ENCODE results near the gene ACAT2. TPM values are rescaled to one million over a fixed set of nuclear protein-coding genes. Genes with fewer than 3 reads are reported as not detected.
"Not testable (repeated sequence)": the region's sequence is repeated elsewhere in the genome, so short reads cannot be mapped to it uniquely, and the experiment has no call there.

The ACAT2 gene
- total and polyA plus RNA-seq, 2 donors (not counting 1 experiment from before 2014, with no cell fraction given) = 6.5 to 31.1 TPM

DNA sequence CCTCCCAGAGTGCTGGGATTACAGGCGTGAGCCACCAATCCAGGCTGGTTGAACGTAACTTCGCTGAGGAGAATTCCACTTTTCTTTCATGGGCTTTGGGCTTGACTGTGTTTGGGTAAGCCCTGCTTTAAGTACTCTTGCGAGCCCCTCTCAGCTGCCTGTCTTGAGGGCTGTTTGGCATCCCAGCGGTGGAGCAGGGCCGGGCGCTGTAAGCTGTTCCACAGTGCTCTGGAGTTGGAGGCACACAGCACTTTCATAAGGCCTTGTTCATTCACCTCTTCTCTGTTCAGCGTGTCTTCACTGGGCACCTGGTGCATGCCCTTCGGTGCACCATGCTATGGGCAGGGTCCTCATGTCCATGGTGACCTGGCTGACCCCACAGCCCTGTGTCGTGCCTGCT lies 59.9 kb downstream of the ACAT2 start:
- no peaks in the 10 kb centered on the region for H3K27me3 ChIP-seq (replicated peaks in 1 of 4; ENCODE audit: control extremely low read depth in 1 of 4, control insufficient read depth in 3 of 4, insufficient read depth in 4 of 4, low read length in 3 of 4)
- Mint-ChIP-seq H3K4me1 (peaks cover 21% of the 10 kb centered on the region), H3K27me3 (no peaks in the 10 kb centered on the region), H3K27ac (no peak overlapping the region), H3K4me3 (no peak overlapping the region), H3K9me3 (ENCODE audit: insufficient read depth) (peaks cover 3% of the 10 kb centered on the region)
- no peak overlapping the region for H3K27ac ChIP-seq (ENCODE audit: low read length in 2 of 2)
- intact Hi-C loops (cut with micrococcal nuclease) = no loop called here
- H3K4me2 ChIP-seq (replicated peaks; ENCODE audit: low read depth, low read length, poor library complexity, severe bottlenecking) = no peak overlapping the region
- no peaks in the 10 kb centered on the region for H3K79me2 ChIP-seq (ENCODE audit: control insufficient read depth, insufficient read depth, low read length)
- peaks cover 0 to 7% (median 0%) of the 10 kb centered on the region in 3 donors for H3K9me3 ChIP-seq (ENCODE audit: control extremely low read depth in 1 of 3, control insufficient read depth in 2 of 3, insufficient read depth in 1 of 3, low read length in 2 of 3)
- no peak overlapping the region for H2AFZ ChIP-seq (ENCODE audit: insufficient read depth, low read depth, low read length, poor library complexity, severe bottlenecking)
- WGBS (ENCODE audit: insufficient coverage) = 93% methylated on average over 10 of the region's 10 CpGs
- no peak for ATAC-seq (ENCODE audit: low read depth)
- H4K20me1 ChIP-seq (ENCODE audit: control insufficient read depth, insufficient read depth, low read length, poor library complexity, severe bottlenecking) = no peaks in the 10 kb centered on the region
- no peak overlapping the region for H3K4me3 ChIP-seq (ENCODE audit: control extremely low read depth in 1 of 5, extremely low read depth in 1 of 5, insufficient read depth in 1 of 5, low read depth in 2 of 5, low read length in 4 of 5)
- H3K4me1 ChIP-seq (ENCODE audit: control insufficient read depth in 2 of 2, insufficient read depth in 2 of 2, low read length in 2 of 2) = peaks cover 18 to 23% of the 10 kb centered on the region in 2 donors
- DNase-seq = no peak
- H3K36me3 ChIP-seq (replicated peaks in 1 of 2; ENCODE audit: control extremely low read depth in 1 of 2, control insufficient read depth in 1 of 2, extremely low read depth in 1 of 2, insufficient read depth in 2 of 2, low read length in 1 of 2) = no peaks in the 10 kb centered on the region
- H3K9ac ChIP-seq (ENCODE audit: low read length) = no peak overlapping the region
- POLR2A ChIA-PET = no interaction called here
- TF ChIP-seq EZH2 (IDR thresholded peaks at IDR 0.05; ENCODE audit: borderline replicate concordance, insufficient read depth, low read depth, low read length, poor library complexity, severe bottlenecking) = no peak
- TF ChIP-seq, protein P1, sequence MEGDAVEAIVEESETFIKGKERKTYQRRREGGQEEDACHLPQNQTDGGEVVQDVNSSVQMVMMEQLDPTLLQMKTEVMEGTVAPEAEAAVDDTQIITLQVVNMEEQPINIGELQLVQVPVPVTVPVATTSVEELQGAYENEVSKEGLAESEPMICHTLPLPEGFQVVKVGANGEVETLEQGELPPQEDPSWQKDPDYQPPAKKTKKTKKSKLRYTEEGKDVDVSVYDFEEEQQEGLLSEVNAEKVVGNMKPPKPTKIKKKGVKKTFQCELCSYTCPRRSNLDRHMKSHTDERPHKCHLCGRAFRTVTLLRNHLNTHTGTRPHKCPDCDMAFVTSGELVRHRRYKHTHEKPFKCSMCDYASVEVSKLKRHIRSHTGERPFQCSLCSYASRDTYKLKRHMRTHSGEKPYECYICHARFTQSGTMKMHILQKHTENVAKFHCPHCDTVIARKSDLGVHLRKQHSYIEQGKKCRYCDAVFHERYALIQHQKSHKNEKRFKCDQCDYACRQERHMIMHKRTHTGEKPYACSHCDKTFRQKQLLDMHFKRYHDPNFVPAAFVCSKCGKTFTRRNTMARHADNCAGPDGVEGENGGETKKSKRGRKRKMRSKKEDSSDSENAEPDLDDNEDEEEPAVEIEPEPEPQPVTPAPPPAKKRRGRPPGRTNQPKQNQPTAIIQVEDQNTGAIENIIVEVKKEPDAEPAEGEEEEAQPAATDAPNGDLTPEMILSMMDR (IDR thresholded peaks at IDR 0.05) = no peak
- CTCF ChIA-PET = no interaction called here

DNA sequence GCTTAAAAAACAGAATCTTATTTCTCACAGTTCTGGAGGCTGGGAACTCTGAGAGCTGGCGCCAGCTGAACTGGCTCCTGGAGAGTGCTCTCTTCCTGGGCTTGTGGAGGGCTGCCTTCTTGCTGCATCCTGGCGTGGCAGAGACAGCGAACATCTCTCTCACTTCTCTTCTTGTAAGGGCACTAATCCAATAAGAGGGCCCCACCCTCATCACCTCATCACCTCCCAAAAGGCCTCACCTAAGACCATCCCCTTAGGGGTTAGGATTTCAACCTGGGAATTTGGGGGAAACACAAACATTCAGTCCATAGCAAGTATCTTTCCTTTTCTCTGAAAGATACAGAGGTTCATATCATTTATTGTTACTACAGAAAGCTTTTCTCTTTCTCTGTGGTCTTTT lies 62.1 kb downstream of the ACAT2 start:
- DNase-seq (no peak), ATAC-seq (ENCODE audit: low read depth) (no peak)
- H3K9ac ChIP-seq (ENCODE audit: low read length) = no peak overlapping the region
- no peaks in the 10 kb centered on the region for H3K79me2 ChIP-seq (ENCODE audit: control insufficient read depth, insufficient read depth, low read length)
- POLR2A ChIA-PET = no interaction called here
- H3K9me3 ChIP-seq (ENCODE audit: control extremely low read depth in 1 of 3, control insufficient read depth in 2 of 3, insufficient read depth in 1 of 3, low read length in 2 of 3) = peaks cover 0 to 7% (median 0%) of the 10 kb centered on the region in 3 donors
- no peak for TF ChIP-seq EZH2 (IDR thresholded peaks at IDR 0.05; ENCODE audit: borderline replicate concordance, insufficient read depth, low read depth, low read length, poor library complexity, severe bottlenecking)
- TF ChIP-seq, protein P1 (IDR thresholded peaks at IDR 0.05) = no peak
- 100% methylated on average over 1 of the region's 3 CpGs for WGBS (ENCODE audit: insufficient coverage)
- peaks cover 21 to 26% of the 10 kb centered on the region in 2 donors for H3K4me1 ChIP-seq (ENCODE audit: control insufficient read depth in 2 of 2, insufficient read depth in 2 of 2, low read length in 2 of 2)
- H4K20me1 ChIP-seq (ENCODE audit: control insufficient read depth, insufficient read depth, low read length, poor library complexity, severe bottlenecking) = no peaks in the 10 kb centered on the region
- no peak overlapping the region for H3K4me2 ChIP-seq (replicated peaks; ENCODE audit: low read depth, low read length, poor library complexity, severe bottlenecking)
- no peaks in the 10 kb centered on the region for H3K36me3 ChIP-seq (replicated peaks in 1 of 2; ENCODE audit: control extremely low read depth in 1 of 2, control insufficient read depth in 1 of 2, extremely low read depth in 1 of 2, insufficient read depth in 2 of 2, low read length in 1 of 2)
- Mint-ChIP-seq H3K4me1 (peaks cover 21% of the 10 kb centered on the region), H3K27ac (no peak overlapping the region), H3K9me3 (ENCODE audit: insufficient read depth) (peaks cover 3% of the 10 kb centered on the region), H3K4me3 (no peak overlapping the region), H3K27me3 (no peaks in the 10 kb centered on the region)
- CTCF ChIA-PET = no interaction called here
- no peak overlapping the region for H3K27ac ChIP-seq (ENCODE audit: low read length in 2 of 2)
- H2AFZ ChIP-seq (ENCODE audit: insufficient read depth, low read depth, low read length, poor library complexity, severe bottlenecking) = no peak overlapping the region
- no peaks in the 10 kb centered on the region for H3K27me3 ChIP-seq (replicated peaks in 1 of 4; ENCODE audit: control extremely low read depth in 1 of 4, control insufficient read depth in 3 of 4, insufficient read depth in 4 of 4, low read length in 3 of 4)
- intact Hi-C loops (cut with micrococcal nuclease) = no loop called here
- H3K4me3 ChIP-seq (ENCODE audit: control extremely low read depth in 1 of 5, extremely low read depth in 1 of 5, insufficient read depth in 1 of 5, low read depth in 2 of 5, low read length in 4 of 5) = no peak overlapping the region

DNA sequence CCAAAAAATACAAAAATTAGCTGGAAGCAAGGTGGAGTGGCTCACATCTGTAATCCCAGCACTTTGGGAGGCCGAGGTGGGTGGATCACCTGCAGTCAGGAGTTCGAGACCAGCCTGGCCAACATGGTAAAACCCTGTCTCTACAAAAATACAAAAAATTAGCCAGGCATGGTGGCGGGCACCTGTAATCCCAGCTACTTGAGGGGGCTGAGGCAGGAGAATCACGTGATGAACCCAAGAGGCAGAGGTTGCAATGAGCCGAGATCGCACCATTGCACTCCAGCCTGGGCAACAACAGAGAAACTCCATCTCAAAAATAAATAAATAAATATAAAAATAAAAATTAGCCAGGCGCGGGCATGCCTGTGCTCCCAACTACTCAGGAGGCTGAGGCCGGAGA lies 62.8 kb downstream of the ACAT2 start:
- ATAC-seq (ENCODE audit: low read depth); CTCF ChIA-PET; H3K27me3 Mint-ChIP-seq; H3K27me3 ChIP-seq (replicated peaks in 1 of 4; ENCODE audit: control extremely low read depth in 1 of 4, control insufficient read depth in 3 of 4, insufficient read depth in 4 of 4, low read length in 3 of 4); H3K4me2 ChIP-seq (replicated peaks; ENCODE audit: low read depth, low read length, poor library complexity, severe bottlenecking); H3K4me3 ChIP-seq (ENCODE audit: control extremely low read depth in 1 of 5, extremely low read depth in 1 of 5, insufficient read depth in 1 of 5, low read depth in 2 of 5, low read length in 4 of 5); H3K9ac ChIP-seq (ENCODE audit: low read length); H3K79me2 ChIP-seq (ENCODE audit: control insufficient read depth, insufficient read depth, low read length); H3K9me3 Mint-ChIP-seq (ENCODE audit: insufficient read depth); intact Hi-C loops (cut with micrococcal nuclease); POLR2A ChIA-PET; DNase-seq; H4K20me1 ChIP-seq (ENCODE audit: control insufficient read depth, insufficient read depth, low read length, poor library complexity, severe bottlenecking); H3K27ac Mint-ChIP-seq; H3K27ac ChIP-seq (ENCODE audit: low read length in 2 of 2); H3K4me3 Mint-ChIP-seq; H2AFZ ChIP-seq (ENCODE audit: insufficient read depth, low read depth, low read length, poor library complexity, severe bottlenecking); H3K9me3 ChIP-seq (ENCODE audit: control extremely low read depth in 1 of 3, control insufficient read depth in 2 of 3, insufficient read depth in 1 of 3, low read length in 2 of 3); H3K36me3 ChIP-seq (replicated peaks in 1 of 2; ENCODE audit: control extremely low read depth in 1 of 2, control insufficient read depth in 1 of 2, extremely low read depth in 1 of 2, insufficient read depth in 2 of 2, low read length in 1 of 2): not testable (repeated sequence)
- H3K4me1 ChIP-seq (ENCODE audit: control insufficient read depth in 2 of 2, insufficient read depth in 2 of 2, low read length in 2 of 2) = peaks cover 26 to 28% of the 10 kb centered on the region in 2 donors
- H3K4me1 Mint-ChIP-seq = peaks cover 22% of the 10 kb centered on the region
- 96% methylated on average over 4 of the region's 9 CpGs for WGBS (ENCODE audit: insufficient coverage)
